ENCODE data around the gene STX1B.
"Not testable (repeated sequence)": the region's sequence is repeated elsewhere in the genome, so short reads cannot be mapped to it uniquely, and the experiment has no call there.

STX1B gene

GRCh38 chr16:30941600-30942425 lies 68.6 kb downstream of the STX1B start:
- H2AFZ ChIP-seq (ENCODE audit: low read depth, low read length, severe bottlenecking) = peak overlapping the region; percentile 30
- no peaks in the 10 kb centered on the region for H3K79me2 ChIP-seq (ENCODE audit: insufficient read depth, low read length)
- H3K4me2 ChIP-seq (ENCODE audit: low read depth, low read length, poor library complexity, severe bottlenecking) = peak overlapping the region; percentile 30
- peak overlapping the region; percentile 23; the same call in 1 of the 2 replicates for H3K9ac ChIP-seq (ENCODE audit: low read length)
- H3K27ac ChIP-seq (ENCODE audit: low read depth, low read length) = 0 out of 2 replicates have a peak overlapping the region, but pooled peaks have one; percentile 2
- H3K9me3 ChIP-seq (ENCODE audit: insufficient read depth, low read length) = no peaks in the 10 kb centered on the region
- H3K4me3 ChIP-seq (ENCODE audit: insufficient read depth, low read length, poor library complexity, severe bottlenecking) = no peak overlapping the region
- no peaks in the 10 kb centered on the region for H4K20me1 ChIP-seq (ENCODE audit: low read depth, low read length)
- peaks cover 5% of the 10 kb centered on the region; the same call in 1 of the 2 replicates for H3F3A ChIP-seq (ENCODE audit: insufficient read depth)
- H3K36me3 ChIP-seq (ENCODE audit: low read length) = 0 out of 2 replicates have a peak, but pooled peaks cover 3% of the 10 kb centered on the region
- H3K27me3 ChIP-seq (ENCODE audit: low read length) = no peaks in the 10 kb centered on the region
- TF ChIP-seq EZH2phosphoT487 (conservative IDR thresholded peaks at IDR 0.05; ENCODE audit: low read length) (no peak), CTCF (IDR thresholded peaks at IDR 0.05; ENCODE audit: insufficient read depth, low read length, poor library complexity, severe bottlenecking) (peak; percentile 90)
- H3K9me2 ChIP-seq (replicated peaks; ENCODE audit: insufficient read depth, low read length) = no peaks in the 10 kb centered on the region

- not testable (repeated sequence) for H3F3A ChIP-seq (ENCODE audit: insufficient read depth); H3K27me3 ChIP-seq (ENCODE audit: low read length); H3K27ac ChIP-seq (ENCODE audit: low read depth, low read length); H3K4me3 ChIP-seq (ENCODE audit: insufficient read depth, low read length, poor library complexity, severe bottlenecking); H3K36me3 ChIP-seq (ENCODE audit: low read length); H3K9me3 ChIP-seq (ENCODE audit: insufficient read depth, low read length); H3K9me2 ChIP-seq (replicated peaks; ENCODE audit: insufficient read depth, low read length); H4K20me1 ChIP-seq (ENCODE audit: low read depth, low read length); H3K4me2 ChIP-seq (ENCODE audit: low read depth, low read length, poor library complexity, severe bottlenecking); H2AFZ ChIP-seq (ENCODE audit: low read depth, low read length, severe bottlenecking); H3K79me2 ChIP-seq (ENCODE audit: insufficient read depth, low read length); H3K9ac ChIP-seq (ENCODE audit: low read length)
These were observed 70.9 kb downstream of the STX1B start for GRCh38 chr16:30939571-30939970.

Measured in SU-DHL-6 (cell line).